Peyer's patch (tissue), 4 donors: ENCODE results near the gene RBM5.

Experiments
- POLR2A ChIP-seq, 2 donors: fragments of 450-650 bp; IDR thresholded peaks; one replicate each; pipeline ENCODE4 v1.5.1; 2017; ENCODE audit warnings: antibody characterized with exemption in 2 of 2, mild to moderate bottlenecking in 2 of 2, moderate library complexity in 2 of 2
- TF ChIP-seq, protein P1 (sequence below), 6 experiments: fragments of 450-650 bp in 4 of 6; fragments of 200-600 bp in 2 of 6; sonication (generic) in 1 of 6; IDR thresholded peaks; one replicate each; pipeline ENCODE4 v1.5.1; 2017 to 2019; ENCODE audit warnings: antibody characterized with exemption in 6 of 6, mild to moderate bottlenecking in 3 of 6, moderate library complexity in 1 of 6

DNA sequence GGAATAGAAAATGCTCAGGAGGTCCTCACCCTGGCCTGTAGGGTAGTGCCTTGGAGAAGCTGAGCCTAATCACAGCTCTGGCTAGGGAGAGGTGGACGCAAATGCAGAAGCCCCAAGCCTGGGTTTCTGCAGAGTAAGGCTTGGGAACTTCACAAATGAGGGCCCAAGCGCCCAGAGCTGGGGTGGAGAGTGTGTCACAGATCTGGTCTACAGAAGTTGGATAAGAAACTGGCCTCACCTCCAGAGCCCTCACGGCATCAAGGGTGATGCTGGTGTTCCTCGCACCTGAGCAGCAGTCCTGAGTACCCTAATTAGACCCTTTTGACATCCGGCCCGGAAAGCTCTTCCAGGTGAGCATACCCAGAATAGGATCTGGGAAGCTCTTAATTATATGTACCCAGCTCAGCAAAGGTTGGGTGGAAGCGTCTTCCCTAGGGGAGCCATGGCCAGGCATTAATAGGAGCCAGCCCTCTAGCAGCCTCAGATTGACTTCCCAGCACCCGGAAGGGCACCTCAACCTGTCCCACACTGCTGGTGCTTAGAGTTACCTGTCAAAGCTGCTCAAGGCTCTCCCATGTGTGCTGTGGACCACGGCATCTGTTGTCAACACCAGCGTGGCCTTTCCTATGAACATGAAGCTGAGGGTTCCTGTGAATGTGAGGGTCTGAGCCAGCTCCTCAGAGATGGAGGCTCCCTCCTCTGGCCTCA is 31.8 kb downstream of the RBM5 start:
- TF ChIP-seq, protein P1, sequence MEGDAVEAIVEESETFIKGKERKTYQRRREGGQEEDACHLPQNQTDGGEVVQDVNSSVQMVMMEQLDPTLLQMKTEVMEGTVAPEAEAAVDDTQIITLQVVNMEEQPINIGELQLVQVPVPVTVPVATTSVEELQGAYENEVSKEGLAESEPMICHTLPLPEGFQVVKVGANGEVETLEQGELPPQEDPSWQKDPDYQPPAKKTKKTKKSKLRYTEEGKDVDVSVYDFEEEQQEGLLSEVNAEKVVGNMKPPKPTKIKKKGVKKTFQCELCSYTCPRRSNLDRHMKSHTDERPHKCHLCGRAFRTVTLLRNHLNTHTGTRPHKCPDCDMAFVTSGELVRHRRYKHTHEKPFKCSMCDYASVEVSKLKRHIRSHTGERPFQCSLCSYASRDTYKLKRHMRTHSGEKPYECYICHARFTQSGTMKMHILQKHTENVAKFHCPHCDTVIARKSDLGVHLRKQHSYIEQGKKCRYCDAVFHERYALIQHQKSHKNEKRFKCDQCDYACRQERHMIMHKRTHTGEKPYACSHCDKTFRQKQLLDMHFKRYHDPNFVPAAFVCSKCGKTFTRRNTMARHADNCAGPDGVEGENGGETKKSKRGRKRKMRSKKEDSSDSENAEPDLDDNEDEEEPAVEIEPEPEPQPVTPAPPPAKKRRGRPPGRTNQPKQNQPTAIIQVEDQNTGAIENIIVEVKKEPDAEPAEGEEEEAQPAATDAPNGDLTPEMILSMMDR (IDR thresholded peaks at IDR 0.05) = no peak
- no peak for TF ChIP-seq POLR2A (IDR thresholded peaks at IDR 0.05)
